Measurements from ENCODE around the gene ZNF556. TPM values are rescaled to one million over a fixed set of nuclear protein-coding genes. Genes with fewer than 3 reads are reported as not detected.

The ZNF556 gene
- polyA plus RNA-seq, 3 donors, result not detected

DNA sequence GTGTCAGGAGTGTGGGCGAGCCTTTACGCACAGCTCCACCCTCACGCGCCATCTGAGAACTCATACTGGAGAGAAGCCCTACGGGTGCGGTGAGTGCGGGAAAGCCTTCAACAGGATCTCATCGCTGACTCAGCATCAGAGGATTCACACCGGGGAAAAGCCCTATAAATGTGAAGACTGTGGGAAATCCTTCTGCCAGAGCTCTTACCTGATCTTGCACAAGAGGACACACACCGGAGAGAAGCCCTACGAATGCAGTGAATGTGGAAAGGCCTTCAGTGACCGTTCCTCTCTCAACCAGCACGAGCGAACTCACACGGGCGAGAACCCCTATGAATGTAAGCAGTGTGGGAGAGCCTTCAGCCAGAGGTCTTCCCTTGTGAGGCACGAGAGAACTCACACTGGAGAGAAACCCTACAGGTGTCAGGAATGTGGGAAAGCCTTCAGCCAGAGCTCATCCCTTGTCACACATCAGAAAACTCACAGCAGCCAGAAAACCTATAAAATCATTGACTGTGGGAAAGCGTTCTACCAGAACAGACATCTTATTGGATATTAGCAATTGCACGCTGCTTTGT is 32.8 kb upstream of the ZNF556 start:
- Histone ChIP-seq H3K36me3 (replicated peaks in 1 of 2; ENCODE audit: control insufficient read depth in 1 of 2, insufficient read depth in 2 of 2, low read length in 2 of 2) (peaks cover 4 to 29% of the 10 kb centered on the region in 2 donors), H3K27ac (ENCODE audit: low read depth in 1 of 2, low read length in 2 of 2) (no peak overlapping the region), H3K9me3 (replicated peaks in 1 of 2; ENCODE audit: control insufficient read depth in 1 of 2, insufficient read depth in 1 of 2, low read length in 2 of 2) (peaks cover 93 to 97% of the 10 kb centered on the region in 2 donors), H3K4me3 (replicated peaks in 1 of 3; ENCODE audit: low read depth in 2 of 3, low read length in 3 of 3) (peak overlapping the region in 1 of 3 experiments; percentile 35), H3K27me3 (ENCODE audit: control insufficient read depth in 2 of 2, insufficient read depth in 2 of 2, low read length in 2 of 2) (no peaks in the 10 kb centered on the region), H4K20me1 (ENCODE audit: insufficient read depth, low read length) (no peaks in the 10 kb centered on the region), H3K4me1 (ENCODE audit: control insufficient read depth in 1 of 2, insufficient read depth in 2 of 2, low read length in 2 of 2) (peaks cover 0 to 4% of the 10 kb centered on the region in 2 donors), H3K4me2 (replicated peaks; ENCODE audit: extremely low read depth, low read length, poor library complexity, severe bottlenecking) (no peak overlapping the region), H2AFZ (ENCODE audit: insufficient read depth, low read depth, low read length, poor library complexity, severe bottlenecking) (no peak overlapping the region), H3K9ac (ENCODE audit: insufficient read depth, low read length, poor library complexity, severe bottlenecking) (no peak overlapping the region), H3K79me2 (ENCODE audit: insufficient read depth, low read length) (no peaks in the 10 kb centered on the region)
- 98% methylated on average over 12 of the region's 19 CpGs for WGBS (ENCODE audit: insufficient coverage)
- H3K27me3 Mint-ChIP-seq (ENCODE audit: low read depth in 3 of 3), result peaks cover 0 to 7% (median 6%) of the 10 kb centered on the region in 3 donors
- H3K4me3 Mint-ChIP-seq, result no peak overlapping the region
- TF ChIP-seq, protein P1, sequence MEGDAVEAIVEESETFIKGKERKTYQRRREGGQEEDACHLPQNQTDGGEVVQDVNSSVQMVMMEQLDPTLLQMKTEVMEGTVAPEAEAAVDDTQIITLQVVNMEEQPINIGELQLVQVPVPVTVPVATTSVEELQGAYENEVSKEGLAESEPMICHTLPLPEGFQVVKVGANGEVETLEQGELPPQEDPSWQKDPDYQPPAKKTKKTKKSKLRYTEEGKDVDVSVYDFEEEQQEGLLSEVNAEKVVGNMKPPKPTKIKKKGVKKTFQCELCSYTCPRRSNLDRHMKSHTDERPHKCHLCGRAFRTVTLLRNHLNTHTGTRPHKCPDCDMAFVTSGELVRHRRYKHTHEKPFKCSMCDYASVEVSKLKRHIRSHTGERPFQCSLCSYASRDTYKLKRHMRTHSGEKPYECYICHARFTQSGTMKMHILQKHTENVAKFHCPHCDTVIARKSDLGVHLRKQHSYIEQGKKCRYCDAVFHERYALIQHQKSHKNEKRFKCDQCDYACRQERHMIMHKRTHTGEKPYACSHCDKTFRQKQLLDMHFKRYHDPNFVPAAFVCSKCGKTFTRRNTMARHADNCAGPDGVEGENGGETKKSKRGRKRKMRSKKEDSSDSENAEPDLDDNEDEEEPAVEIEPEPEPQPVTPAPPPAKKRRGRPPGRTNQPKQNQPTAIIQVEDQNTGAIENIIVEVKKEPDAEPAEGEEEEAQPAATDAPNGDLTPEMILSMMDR (IDR thresholded peaks at IDR 0.05), result no peak
- peaks cover 3% of the 10 kb centered on the region for H3K4me1 Mint-ChIP-seq
- intact Hi-C loops (cut with micrococcal nuclease), result no loop called here
- no peak for DNase-seq
- peaks cover 20 to 28% of the 10 kb centered on the region in 2 donors for H3K36me3 Mint-ChIP-seq
- peaks cover 45 to 99% (median 96%) of the 10 kb centered on the region in 7 donors for H3K9me3 Mint-ChIP-seq
- no peak overlapping the region for H3K27ac Mint-ChIP-seq

DNA sequence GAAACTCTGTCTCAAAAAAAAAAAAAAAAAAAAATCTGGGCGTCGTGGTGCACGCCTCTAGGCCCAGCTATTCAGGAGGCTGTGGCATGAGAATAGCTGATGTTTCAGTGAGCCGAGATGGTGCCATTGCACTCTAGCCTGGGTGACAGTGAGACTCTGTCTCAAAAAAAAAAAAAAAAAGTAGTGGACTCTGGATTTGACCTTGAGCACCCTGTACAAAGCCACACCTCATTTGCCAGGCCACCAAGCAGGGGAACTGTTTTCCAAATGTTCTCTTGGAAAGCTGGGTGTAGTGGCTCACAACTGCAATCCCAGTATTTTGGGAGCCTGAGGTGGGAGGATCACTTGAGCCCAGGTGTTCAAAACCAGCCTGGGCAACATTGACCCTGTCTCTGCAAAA is 29.7 kb upstream of the ZNF556 start:
- H3K27ac Mint-ChIP-seq, result no peak overlapping the region
- Histone ChIP-seq H3K9me3 (replicated peaks in 1 of 2; ENCODE audit: control insufficient read depth in 1 of 2, insufficient read depth in 1 of 2, low read length in 2 of 2) (peaks cover 68 to 79% of the 10 kb centered on the region in 2 donors), H3K4me2 (replicated peaks; ENCODE audit: extremely low read depth, low read length, poor library complexity, severe bottlenecking) (no peak overlapping the region), H3K27me3 (ENCODE audit: control insufficient read depth in 2 of 2, insufficient read depth in 2 of 2, low read length in 2 of 2) (no peaks in the 10 kb centered on the region), H3K9ac (ENCODE audit: insufficient read depth, low read length, poor library complexity, severe bottlenecking) (no peak overlapping the region), H3K36me3 (replicated peaks in 1 of 2; ENCODE audit: control insufficient read depth in 1 of 2, insufficient read depth in 2 of 2, low read length in 2 of 2) (peaks cover 4 to 24% of the 10 kb centered on the region in 2 donors), H3K4me1 (ENCODE audit: control insufficient read depth in 1 of 2, insufficient read depth in 2 of 2, low read length in 2 of 2) (peaks cover 15 to 17% of the 10 kb centered on the region in 2 donors), H3K79me2 (ENCODE audit: insufficient read depth, low read length) (peaks cover 9% of the 10 kb centered on the region), H3K27ac (ENCODE audit: low read depth in 1 of 2, low read length in 2 of 2) (no peak overlapping the region), H4K20me1 (ENCODE audit: insufficient read depth, low read length) (no peaks in the 10 kb centered on the region), H2AFZ (ENCODE audit: insufficient read depth, low read depth, low read length, poor library complexity, severe bottlenecking) (no peak overlapping the region), H3K4me3 (replicated peaks in 1 of 3; ENCODE audit: low read depth in 2 of 3, low read length in 3 of 3) (no peak overlapping the region)
- H3K27me3 Mint-ChIP-seq (ENCODE audit: low read depth in 3 of 3), result peaks cover 0 to 7% (median 4%) of the 10 kb centered on the region in 3 donors
- H3K9me3 Mint-ChIP-seq, result peaks cover 40 to 88% (median 78%) of the 10 kb centered on the region in 7 donors
- DNase-seq, result no peak
- peaks cover 13% of the 10 kb centered on the region for H3K4me1 Mint-ChIP-seq
- TF ChIP-seq, protein P1 (IDR thresholded peaks at IDR 0.05), result no peak
- 100% methylated on average over 1 of the region's 4 CpGs for WGBS (ENCODE audit: insufficient coverage)
- peaks cover 17 to 25% of the 10 kb centered on the region in 2 donors for H3K36me3 Mint-ChIP-seq
- no peak overlapping the region for H3K4me3 Mint-ChIP-seq
- intact Hi-C loops (cut with micrococcal nuclease), result no loop called here

All from CD14-positive monocyte (primary cell).